Measurements from ENCODE around the gene RAD51B. TPM values are rescaled to one million over a fixed set of nuclear protein-coding genes. Genes with fewer than 3 reads are reported as not detected.
"Not testable (repeated sequence)": the region's sequence is repeated elsewhere in the genome, so short reads cannot be mapped to it uniquely, and the experiment has no call there.

Gene RAD51B
- total RNA-seq, 4 donors from 2014 or later, result 19.6 to 39.7 (median 25.4) TPM

GRCh38 chr14:68181519-68182326, 362.1 kb downstream of the RAD51B start:
- TF ChIP-seq CTCF (IDR thresholded peaks at IDR 0.05) (no peak), POLR2AphosphoS5 (IDR thresholded peaks at IDR 0.05) (no peak), POLR2A (IDR thresholded peaks at IDR 0.05) (no peak), EP300 (IDR thresholded peaks at IDR 0.05) (no peak)

GRCh38 chr14:68182492-68182891, 362.9 kb downstream of the RAD51B start:
- DNase-seq (ENCODE audit: low spot score in 2 of 2), result no peak
- Histone ChIP-seq H3K4me1 (peaks cover 24% of the 10 kb centered on the region), H3K36me3 (no peaks in the 10 kb centered on the region), H3K27ac (no peak overlapping the region), H3K27me3 (no peaks in the 10 kb centered on the region), H3K4me3 (no peak overlapping the region), H3K9me3 (no peaks in the 10 kb centered on the region)
- 84% methylated on average over 5 of the region's 5 CpGs for WGBS
- TF ChIP-seq POLR2A (IDR thresholded peaks at IDR 0.05) (no peak), CTCF (IDR thresholded peaks at IDR 0.05) (no peak), EP300 (IDR thresholded peaks at IDR 0.05) (no peak), POLR2AphosphoS5 (IDR thresholded peaks at IDR 0.05) (no peak)

More at GRCh38 chr14:68181519-68182326, 362.1 kb downstream of the RAD51B start:
- H3K27me3 ChIP-seq, result no peaks in the 10 kb centered on the region
- no peak for DNase-seq (ENCODE audit: low spot score in 2 of 2)
- H3K9me3 ChIP-seq, result no peaks in the 10 kb centered on the region
- H3K27ac ChIP-seq, result no peak overlapping the region
- no peak overlapping the region for H3K4me3 ChIP-seq
- 61% methylated on average over 3 of the region's 3 CpGs for WGBS
- H3K4me1 ChIP-seq, result peaks cover 24% of the 10 kb centered on the region
- no peaks in the 10 kb centered on the region for H3K36me3 ChIP-seq

GRCh38 chr14:68186500-68187276, 367.1 kb downstream of the RAD51B start:
- peaks cover 11% of the 10 kb centered on the region for H3K4me1 ChIP-seq
- H3K36me3 ChIP-seq; H3K27ac ChIP-seq; H3K27me3 ChIP-seq; H3K4me3 ChIP-seq; H3K9me3 ChIP-seq; DNase-seq (ENCODE audit: low spot score in 2 of 2): not testable (repeated sequence)
- WGBS, result 94% methylated on average over 5 of the region's 5 CpGs

- Histone ChIP-seq H3K4me1 (peaks cover 4% of the 10 kb centered on the region), H3K27me3 (no peaks in the 10 kb centered on the region), H3K36me3 (no peaks in the 10 kb centered on the region), H3K4me3 (no peak overlapping the region), H3K9me3 (no peaks in the 10 kb centered on the region), H3K27ac (no peak overlapping the region)
- DNase-seq (ENCODE audit: low spot score in 2 of 2), result no peak
- TF ChIP-seq EP300 (IDR thresholded peaks at IDR 0.05), result no peak
- TF ChIP-seq POLR2AphosphoS5 (IDR thresholded peaks at IDR 0.05), result no peak
- TF ChIP-seq CTCF (IDR thresholded peaks at IDR 0.05), result no peak
- TF ChIP-seq POLR2A (IDR thresholded peaks at IDR 0.05), result no peak
- WGBS, result 96% methylated on average over 1 of the region's 1 CpG
Observed at GRCh38 chr14:68188174-68188573, 368.6 kb downstream of the RAD51B start.

- Histone ChIP-seq H3K27ac (no peak overlapping the region), H3K9me3 (no peaks in the 10 kb centered on the region), H3K36me3 (no peaks in the 10 kb centered on the region), H3K4me3 (no peak overlapping the region), H3K4me1 (peaks cover 4% of the 10 kb centered on the region), H3K27me3 (no peaks in the 10 kb centered on the region)
- WGBS, result 95% methylated on average over 1 of the region's 1 CpG
- DNase-seq (ENCODE audit: low spot score in 2 of 2), result no peak
- TF ChIP-seq CTCF (IDR thresholded peaks at IDR 0.05) (no peak), POLR2A (IDR thresholded peaks at IDR 0.05) (no peak), EP300 (IDR thresholded peaks at IDR 0.05) (no peak), POLR2AphosphoS5 (IDR thresholded peaks at IDR 0.05) (no peak)
Observed at GRCh38 chr14:68190032-68190431, 370.5 kb downstream of the RAD51B start.
